Mammary epithelial cell (primary cell): ENCODE results near the gene ST3GAL3.

Source experiments
- CTCF ChIP-seq, 2 donors: IDR thresholded peaks in 1 of 2; conservative IDR thresholded peaks in 1 of 2; 2 replicates each; pipeline ENCODE4 v1.5.1; 2011 to 2012; ENCODE audit warnings: inconsistent platforms in 2 of 2, low read length in 2 of 2, mild to moderate bottlenecking in 2 of 2, control low read depth in 1 of 2, low read depth in 1 of 2; ENCODE audit not compliant: insufficient read depth in 1 of 2; ENCODE audit errors: extremely low read depth in 1 of 2
- EZH2 ChIP-seq: IDR thresholded peaks from 2 replicates; pipeline ENCODE4 v1.6.1; 2012; ENCODE audit warnings: low read length, inconsistent platforms, borderline replicate concordance

GRCh38 chr1:43921022-43921421, 213.7 kb downstream of the ST3GAL3 start:
- TF ChIP-seq CTCF (conservative IDR thresholded peaks at IDR 0.05 in 1 of 2, IDR thresholded peaks at IDR 0.05 in 1 of 2; ENCODE audit: extremely low read depth in 1 of 2, insufficient read depth in 1 of 2, low read depth in 1 of 2, low read length in 2 of 2) (no peak), EZH2 (no peak)
